ENCODE results near the gene DNAJC11.
A peak's percentile ranks its signal among the peaks of the same experiment; 100 is the strongest.

Gene DNAJC11

DNA sequence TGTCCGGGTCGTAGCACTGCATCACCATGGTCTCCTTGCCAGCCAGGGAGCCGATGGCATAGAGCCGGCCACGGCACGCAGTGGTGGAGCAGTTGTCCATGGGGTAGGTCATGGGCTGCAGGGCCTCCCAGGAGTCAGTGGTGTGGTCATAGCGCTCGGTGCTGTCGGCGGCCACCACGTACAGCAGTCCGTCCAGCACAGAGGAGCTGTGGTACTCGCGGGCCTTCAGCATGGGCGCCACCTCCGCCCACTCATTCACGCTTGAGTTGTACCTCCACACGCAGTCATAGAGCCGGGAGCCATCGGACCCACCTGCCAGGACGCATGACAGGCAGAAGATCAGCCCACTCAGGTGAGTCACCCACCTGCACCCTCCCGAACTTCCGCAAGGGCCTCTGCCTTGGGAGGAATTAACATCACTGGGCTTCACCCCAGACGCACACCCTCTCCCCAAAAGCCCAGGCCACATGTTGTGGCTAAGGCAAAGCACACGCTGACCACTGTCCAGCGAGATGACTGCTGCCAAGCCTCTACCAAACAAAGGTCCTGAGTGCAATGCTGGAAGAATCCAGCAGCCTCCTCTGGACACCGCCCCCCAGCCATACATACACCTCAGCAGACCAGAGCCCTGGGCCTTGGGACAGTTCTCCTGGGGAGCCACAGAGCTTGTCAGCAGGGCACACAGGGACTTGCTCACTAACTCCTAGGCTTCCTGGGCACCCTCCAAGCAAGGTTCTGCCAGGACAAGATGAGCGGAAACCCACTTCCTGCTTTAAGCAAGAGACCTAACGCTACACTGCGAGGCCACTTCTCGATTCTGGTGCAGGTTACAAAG lies 102.3 kb downstream of the DNAJC11 start:
- no peak for DNase-seq (ENCODE audit: low spot score)

DNA sequence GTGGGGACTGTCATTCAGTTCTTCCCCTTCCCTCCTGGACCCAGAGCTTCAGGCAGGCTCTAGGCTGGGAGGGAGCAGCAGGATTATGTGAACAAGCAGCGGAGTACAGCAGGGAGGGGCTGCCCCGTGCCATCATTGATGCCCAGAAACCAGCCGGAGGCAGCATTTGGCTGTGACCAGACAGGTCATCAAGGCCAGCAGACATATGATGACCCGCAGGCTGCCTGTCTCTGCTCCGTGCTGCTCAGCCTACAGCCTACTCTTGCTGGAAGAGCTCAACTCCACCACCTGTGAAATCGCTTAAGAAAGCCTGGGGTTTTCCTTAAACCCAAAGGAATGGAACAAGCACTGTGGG lies 103.9 kb downstream of the DNAJC11 start:
- no peak for DNase-seq (ENCODE audit: low spot score)

DNA sequence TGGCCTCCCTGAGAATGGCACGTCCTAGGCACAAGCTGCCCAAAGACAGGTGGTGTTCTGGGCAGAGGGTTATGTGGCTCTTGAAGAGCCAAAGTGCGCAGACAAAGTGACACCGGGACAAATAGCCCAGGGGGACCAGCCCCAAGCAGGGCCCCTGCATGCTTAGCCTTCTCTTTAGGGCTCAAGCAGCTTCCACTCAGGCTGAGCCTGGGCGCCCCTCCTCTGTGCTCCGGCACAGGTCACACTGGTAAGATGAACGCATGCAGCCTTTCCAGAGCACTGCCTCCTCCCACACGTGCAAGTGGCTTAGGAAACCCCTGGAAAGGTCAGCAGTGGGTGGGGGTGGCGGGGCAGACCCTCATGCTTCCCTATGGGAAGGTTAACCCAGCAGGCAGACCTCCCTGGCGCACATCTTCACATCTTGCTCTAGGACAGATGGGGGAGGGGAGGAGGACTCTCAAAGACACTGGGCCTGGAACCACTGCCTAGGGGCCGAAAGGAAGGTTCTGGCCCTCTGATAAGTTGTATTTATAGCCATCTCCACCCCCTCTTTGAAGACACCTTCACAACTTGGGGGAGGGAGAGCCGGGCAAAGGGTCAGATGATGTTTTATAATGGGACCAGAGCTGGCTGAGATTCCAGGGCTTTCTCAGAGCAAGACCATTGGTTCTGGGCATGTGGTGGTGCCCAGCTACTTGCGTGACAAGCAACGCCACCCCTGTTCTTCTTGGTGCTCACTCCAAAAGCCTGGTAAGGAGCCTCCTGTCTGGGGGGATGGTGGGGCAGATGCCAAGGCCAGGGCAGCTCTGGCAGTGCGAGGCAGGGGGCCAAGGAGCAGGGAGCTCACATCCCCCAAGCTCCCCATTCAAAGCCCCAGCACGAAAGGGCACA lies 104.5 kb downstream of the DNAJC11 start:
- no peak for DNase-seq (ENCODE audit: low spot score)

DNA sequence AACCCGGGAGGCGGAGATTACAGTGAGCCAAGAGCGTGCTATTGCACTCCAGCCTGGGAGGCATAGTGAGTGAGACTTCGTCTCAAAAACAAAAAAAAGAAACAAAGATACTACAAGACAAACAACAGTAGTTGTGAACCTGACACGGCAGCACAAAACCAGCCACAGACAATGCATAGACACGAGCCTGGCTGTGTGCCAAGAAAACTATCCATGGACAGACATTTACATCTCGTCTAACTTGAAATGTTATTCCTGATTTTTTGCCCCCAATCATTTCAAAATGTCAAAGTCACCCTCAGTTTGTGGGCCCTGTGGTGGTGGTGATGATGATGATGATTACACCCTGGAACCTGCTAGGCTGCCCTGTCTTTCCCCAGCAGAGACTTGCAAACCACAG lies 105.3 kb downstream of the DNAJC11 start:
- no peak for DNase-seq (ENCODE audit: low spot score)

DNA sequence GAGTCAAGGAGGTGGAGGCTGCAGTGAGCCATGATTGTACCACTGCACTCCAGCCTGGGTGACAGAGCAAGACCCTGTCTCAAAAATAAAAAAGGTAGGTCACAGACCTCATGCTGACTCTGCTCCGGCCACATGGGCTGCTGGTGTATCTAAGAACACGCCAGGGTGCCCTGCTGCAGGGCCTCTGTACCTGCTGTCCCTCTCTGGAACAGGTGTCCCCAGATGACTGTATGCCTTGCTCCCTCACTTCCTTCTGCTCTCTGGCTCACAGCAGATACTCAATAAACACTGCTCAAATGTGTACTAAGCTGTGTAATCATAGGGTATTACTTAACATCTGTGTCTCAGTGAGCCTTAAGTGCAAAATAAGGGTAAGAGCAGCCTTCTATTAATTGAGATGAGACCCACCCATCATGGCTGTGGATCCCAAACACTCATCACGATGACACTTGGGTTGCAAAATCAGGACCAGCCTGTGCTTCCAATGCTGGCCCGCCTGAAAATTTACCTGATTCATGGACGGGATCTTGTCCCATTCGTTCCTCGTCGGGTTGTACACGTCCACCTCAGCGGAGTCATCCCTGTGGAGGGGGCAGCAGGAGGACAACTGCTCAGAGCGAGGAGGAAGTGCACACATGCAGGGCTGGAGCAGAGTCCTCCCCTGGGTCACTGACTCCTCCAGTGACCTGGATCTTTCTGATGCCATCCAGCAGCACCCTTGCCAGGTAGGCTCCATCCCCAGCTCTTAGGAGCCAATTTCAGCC lies 106.5 kb downstream of the DNAJC11 start:
- no peak for DNase-seq (ENCODE audit: low spot score)

DNA sequence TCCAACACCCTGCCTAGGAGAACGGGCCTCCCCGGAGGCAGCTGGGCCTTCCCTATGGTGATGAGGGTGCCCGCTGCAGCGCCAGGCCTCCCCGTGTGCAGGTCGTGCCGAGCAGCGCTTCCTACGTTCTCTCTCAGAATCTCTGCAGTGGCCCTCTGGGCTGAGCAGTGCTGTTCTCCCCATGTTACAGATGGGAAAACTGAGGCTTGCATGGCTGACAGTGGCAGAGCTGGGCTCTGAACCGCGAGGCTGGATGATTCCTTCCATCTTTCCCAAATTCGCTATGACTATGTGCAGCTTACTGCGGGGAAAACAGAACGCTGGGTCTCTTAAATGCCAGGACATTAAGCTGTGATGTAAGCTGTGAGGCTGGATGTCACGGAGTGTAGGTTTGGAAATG lies 107.8 kb downstream of the DNAJC11 start:
- DNase-seq (ENCODE audit: low spot score): no peak

DNA sequence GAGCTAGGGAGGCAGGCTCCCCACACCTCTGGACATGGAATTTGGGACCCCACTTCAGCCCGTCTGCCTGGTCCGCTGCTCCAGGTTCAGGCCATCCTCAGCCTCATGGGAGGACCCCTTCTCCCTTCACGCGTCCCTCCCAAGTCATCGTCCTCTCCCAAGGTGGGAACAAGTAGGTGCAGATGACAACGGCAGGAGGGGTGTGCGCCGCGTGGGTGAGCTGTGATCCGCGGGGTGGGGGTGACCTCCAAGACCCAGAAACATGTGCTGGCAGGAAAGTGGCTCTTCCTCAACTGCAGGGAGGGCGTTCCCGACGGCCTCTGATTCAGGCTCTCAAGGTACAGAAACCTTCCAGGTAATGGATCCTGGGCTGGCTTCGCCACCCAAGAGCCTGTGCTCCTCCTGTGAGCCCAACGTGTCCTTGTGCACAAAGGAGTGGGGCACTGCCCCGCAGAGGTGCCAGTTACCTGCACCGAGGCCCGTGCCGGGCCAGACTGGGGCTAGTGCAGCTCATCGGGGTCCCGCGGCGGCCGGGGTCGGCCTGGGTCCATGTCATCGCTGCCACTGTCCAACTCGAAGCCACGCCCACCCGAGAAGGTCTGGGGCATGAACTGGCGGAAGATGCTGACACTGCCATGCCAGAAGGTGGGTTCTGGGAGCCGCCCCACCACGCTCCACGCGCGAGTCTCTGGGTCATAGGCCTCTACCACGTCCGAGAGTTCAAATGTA lies 108.6 kb downstream of the DNAJC11 start:
- no peak for DNase-seq (ENCODE audit: low spot score)

DNA sequence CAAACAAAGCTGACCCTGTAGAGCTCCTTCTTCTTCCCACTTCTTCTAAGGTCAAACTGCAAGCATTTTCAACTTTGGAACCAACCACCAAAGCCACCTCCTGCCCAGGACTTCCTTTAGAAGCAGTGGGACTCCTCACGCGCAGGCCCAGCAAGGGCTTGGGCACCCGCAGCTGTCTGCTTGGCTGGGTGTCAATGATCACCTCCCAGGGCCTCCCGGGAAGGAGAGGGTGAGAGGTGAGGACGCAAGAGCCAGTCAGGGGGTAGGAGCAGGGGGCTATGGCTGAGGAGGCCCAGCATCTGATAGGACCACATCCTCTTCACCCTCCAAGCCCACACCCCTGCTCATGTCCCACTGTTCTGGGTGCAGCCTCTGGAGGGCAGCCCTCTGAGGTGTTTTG lies 109.2 kb downstream of the DNAJC11 start:
- no peak for DNase-seq (ENCODE audit: low spot score)

DNA sequence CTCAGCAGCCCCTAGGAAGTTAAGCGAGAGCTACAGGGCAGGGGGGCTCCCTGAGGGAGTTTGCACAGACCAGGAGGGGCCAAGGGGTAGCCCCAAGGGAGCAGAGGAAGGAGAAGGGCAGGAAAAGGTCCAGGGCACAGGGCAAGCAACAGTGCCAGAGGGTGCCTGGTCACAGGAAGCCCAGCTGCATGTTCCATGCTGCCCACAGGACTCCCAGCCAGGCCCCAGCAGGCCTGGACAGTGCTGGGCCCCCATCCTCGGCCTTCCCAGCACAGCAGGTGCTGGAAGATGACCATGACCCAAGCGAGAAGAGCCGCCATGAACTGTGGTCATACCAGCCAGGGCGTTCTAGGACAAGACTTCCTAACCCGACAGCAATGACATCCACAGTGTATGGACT lies 110.0 kb downstream of the DNAJC11 start:
- DNase-seq (ENCODE audit: low spot score): no peak

DNA sequence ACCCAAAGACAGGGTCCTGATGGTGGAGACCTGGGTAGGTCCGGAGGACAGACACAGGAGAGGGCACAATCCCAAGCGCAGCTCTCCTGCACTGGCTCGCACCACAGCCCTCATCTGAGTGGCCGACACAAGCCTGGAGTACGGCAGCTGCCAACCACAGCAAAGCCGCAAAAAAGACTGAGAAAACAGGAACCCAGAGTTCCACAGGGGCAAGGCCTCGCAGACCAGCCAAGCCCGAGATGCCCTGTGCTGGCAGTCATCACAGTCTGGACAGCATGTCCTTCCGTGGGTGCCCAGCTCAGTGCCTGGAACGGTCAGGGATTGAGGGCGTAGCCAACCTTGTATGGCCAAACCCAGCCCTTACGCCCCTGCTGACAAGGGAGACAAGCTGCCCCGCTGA lies 110.4 kb downstream of the DNAJC11 start:
- no peak for DNase-seq (ENCODE audit: low spot score)

DNA sequence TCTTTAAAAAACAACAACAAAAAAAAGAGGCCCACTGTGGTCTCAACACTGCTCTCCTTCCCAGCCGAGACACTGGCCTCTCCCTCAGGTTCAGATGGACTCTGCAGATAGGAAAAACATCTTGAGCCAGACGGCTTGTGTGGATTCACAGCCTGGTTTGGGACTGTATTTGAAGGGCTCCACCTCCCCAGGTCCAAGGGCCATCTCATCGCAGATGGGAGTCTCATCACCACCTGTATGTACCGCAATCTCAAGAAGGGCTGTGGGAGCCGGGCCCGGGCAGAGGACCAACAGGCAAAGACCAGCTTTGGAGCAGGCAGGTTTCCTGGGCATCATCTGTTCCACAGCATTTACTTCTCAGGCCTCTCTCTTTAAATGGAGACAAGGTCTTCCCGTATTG lies 111.6 kb downstream of the DNAJC11 start:
- no peak for DNase-seq (ENCODE audit: low spot score)

DNA sequence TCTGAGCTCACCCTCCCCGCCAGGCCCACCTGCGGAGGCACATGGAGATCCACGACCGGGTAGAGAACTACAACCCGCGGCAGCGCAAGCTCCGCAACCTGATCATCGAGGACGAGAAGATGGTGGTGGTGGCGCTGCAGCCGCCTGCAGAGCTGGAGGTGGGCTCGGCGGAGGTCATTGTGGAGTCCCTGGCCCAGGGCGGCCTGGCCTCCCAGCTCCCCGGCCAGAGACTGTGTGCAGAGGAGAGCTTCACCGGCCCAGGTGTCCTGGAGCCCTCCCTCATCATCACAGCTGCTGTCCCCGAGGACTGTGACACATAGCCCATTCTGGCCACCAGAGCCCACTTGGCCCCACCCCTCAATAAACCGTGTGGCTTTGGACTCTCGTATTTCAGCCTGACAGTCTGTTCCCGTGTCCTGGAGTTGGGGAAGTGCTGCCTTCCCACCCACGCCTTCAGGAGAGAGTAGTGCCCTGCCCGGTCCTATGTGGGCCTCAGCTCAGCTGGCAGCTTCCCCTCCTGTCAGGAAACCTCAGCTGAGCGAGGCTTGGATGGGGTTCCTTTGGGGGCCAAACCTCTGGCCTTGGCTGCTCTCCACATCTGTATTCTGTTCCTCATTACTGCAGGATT lies 112.6 kb downstream of the DNAJC11 start:
- DNase-seq (ENCODE audit: low spot score): no peak

DNA sequence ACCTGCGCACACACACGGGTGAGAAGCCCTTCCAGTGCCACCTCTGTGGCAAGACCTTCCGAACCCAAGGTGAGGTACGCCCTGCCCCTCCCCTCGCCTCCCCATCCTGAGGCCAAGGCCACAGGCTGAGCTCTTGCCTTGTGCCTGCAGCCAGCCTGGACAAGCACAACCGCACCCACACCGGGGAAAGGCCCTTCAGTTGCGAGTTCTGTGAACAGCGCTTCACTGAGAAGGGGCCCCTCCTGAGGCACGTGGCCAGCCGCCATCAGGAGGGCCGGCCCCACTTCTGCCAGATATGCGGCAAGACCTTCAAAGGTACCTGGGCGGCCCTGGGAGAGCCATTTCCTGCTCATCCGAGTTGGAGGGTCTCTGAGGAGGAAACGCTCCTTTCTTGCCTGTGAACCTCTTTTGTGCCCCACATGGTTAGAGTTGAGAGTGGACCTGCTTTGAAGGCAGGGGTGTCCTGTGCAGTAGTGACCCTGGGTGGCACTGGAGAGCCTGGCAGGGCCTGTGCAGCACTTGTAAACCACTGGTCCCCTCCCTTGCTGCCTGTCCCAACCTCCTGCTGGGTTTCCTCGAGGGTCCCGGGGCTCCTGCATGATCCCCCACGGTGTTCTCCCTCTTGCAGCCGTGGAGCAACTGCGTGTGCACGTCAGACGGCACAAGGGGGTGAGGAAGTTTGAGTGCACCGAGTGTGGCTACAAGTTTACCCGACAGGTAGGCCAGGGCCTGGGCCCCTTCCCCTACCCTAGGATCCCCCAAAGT lies 113.3 kb downstream of the DNAJC11 start:
- no peak for DNase-seq (ENCODE audit: low spot score)

DNA sequence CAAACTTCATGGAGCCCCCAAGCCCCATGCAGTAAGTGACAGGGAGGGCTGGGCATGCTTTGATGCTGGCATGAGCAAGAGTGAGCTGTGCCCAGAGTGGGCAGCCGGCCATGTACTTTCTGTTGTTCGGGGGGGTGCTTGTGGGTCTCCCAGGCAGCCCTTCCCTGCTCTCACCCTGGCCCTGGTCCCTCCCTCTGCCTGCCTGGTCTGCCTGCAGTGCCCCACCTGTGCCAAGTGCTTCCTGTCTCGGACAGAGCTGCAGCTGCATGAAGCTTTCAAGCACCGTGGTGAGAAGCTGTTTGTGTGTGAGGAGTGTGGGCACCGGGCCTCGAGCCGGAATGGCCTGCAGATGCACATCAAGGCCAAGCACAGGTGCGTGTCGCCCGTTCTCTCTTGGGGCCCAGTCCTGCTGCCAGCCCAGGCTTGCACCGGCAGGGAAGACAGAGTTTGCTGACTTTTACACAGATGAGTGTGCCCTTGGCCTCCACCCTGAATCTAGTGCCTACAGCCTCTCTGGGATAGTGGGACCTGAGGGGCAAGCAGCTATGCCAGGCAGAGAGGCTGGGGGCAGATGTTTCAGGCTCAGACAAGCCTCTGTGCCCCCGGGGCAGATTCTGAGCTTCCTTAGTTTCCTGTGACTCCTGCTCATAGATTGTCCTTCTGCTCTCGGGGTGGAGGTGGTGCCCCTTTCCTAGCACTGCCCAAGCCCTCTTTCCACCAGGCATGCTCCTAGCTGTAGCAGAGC lies 114.2 kb downstream of the DNAJC11 start:
- DNase-seq (ENCODE audit: low spot score): no peak

DNA sequence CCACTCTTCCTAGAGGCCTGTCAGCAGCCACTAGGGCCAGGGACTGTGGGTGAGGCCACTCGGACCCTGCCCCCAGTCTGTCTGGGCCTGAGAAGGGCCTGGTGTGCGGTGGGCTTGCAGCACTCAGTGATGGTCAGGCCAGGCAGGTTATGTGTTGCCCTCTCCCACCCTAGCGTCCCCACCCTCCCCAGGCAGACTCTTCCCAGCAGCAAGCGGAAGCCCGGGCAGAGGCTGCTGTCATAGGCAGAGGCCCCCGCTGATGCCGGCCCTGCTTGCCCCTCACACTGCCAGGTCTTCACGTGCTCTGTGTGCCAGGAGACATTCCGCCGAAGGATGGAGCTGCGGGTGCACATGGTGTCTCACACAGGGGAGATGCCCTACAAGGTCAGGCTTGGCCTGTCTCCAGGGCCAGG lies 115.2 kb downstream of the DNAJC11 start:
- DNase-seq (ENCODE audit: low spot score): peak; percentile 4

DNA sequence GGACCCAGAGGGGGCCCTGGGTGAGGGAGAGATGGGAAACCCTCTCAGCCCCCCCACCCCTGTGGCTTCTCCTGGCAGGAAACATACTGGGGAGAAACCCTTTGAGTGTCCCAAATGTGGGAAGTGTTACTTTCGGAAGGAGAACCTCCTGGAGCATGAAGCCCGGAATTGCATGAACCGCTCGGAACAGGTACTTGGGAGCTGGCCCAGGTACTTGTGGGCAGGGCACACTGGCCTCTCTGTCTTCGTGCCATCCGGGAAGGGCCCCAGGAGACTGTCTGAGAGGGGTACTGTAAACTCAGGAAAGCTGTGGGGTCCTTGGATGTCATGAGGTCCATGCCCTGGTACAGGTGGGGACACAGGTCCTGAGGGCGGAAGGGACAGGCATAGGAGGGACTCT lies 115.8 kb downstream of the DNAJC11 start:
- peak; percentile 2 for DNase-seq (ENCODE audit: low spot score)

DNA sequence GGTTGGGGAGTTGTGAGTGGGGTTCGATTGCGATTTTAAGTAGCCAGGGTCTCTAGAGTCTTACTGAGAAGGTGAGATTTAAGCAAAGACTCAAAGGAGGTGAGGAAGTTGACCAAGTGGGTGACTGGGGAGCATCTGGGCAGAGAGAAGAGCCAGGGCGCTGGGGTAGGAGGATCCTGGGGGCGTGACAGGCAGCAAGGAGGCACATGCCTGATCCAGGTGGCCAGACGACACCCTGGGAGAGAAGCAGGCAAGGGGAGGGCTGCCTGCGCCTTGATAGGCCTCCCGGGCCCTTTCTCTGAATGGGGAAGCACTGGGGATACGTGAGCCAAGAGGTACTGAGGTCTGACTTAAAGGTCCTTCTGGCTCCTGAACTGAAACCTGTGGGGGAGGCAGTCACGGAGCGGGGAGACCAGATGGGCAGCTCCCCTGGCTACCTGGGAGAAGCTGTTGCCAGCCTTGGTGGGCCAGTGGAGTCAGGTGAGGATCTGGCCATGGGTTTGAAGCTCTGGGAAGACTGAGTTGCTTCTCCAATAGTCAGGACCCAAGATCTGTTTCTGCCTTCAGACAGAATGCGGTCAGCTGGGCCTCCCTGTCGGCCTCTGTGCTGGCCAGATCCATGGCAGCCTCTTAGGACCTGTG lies 116.4 kb downstream of the DNAJC11 start:
- peak; percentile 4 for DNase-seq (ENCODE audit: low spot score)

Measured in AG08396 (cell line).